Erythroblast (primary cell): ENCODE measurements around the gene ZNF430.

Source experiments
- GATA1 ChIP-seq: IDR thresholded peaks from 2 replicates; pipeline ENCODE4 v1.6.1; 2011; ENCODE audit warnings: low read depth, mild to moderate bottlenecking, control low read depth, low read length, moderate library complexity
- POLR2A ChIP-seq: IDR thresholded peaks from 2 replicates; pipeline ENCODE4 v1.6.1; 2011; ENCODE audit warnings: mild to moderate bottlenecking, low read length

DNA sequence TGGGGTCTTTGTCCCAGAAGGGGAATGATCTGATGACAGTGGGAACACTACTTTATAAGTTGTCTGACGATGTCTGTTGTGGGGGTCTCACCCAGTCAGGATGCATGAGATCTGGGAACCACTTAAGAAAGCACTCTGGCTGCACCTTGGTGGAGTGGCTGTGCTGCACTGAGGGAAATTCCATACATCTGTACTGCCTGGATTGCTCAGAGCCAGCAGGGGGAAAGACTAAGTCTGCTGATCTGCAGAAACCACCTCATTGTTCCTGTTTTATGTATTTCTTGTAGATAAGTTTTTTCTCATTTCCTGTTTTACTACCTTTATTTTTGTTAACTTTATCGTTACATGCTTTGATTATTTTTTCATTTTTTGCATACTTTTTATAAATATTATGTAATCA, 27.3 kb downstream of the ZNF430 start:
- TF ChIP-seq POLR2A (no peak), GATA1 (no peak)
